AG09309 (cell line): ENCODE results near the gene RUNX2.
"Not testable (repeated sequence)": the region's sequence is repeated elsewhere in the genome, so short reads cannot be mapped to it uniquely, and the experiment has no call there.

ENCODE experiments used
- DNase-seq: peaks from one replicate; pipeline ENCODE4 v3.0.0-alpha.2; 2010; ENCODE audit warnings: low read depth
- H3K4me3 ChIP-seq: 2 replicates; pipeline ENCODE4 v1.5.1; 2011; ENCODE audit warnings: mild to moderate bottlenecking, low read depth, low read length, moderate library complexity; ENCODE audit not compliant: control insufficient read depth
- TF ChIP-seq, protein P1 (sequence below): IDR thresholded peaks from 2 replicates; pipeline ENCODE4 v1.5.1; 2011; ENCODE audit warnings: mild to moderate bottlenecking, low read depth, low read length, inconsistent platforms; ENCODE audit not compliant: insufficient read depth, control insufficient read depth; ENCODE audit errors: missing control alignments

The RUNX2 gene

DNA sequence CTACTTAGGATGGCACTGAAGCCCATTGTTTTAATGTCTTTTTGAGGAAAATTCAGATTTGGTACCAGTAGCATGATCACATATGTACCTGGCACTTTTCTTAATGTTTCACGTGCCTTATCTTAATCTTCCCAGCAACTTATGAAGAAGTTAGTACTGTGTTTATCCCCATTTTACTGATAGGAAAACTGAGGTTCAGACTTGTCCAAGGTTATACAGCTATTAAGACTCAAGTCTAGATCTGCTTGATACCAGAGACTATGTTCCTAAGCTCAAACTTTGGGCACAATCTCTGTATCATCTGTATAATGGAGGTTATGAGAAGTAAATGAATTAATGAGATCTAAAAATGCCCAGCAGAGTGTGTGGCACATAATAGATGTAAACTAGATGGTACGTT is 229.3 kb downstream of the RUNX2 start:
- TF ChIP-seq, protein P1, sequence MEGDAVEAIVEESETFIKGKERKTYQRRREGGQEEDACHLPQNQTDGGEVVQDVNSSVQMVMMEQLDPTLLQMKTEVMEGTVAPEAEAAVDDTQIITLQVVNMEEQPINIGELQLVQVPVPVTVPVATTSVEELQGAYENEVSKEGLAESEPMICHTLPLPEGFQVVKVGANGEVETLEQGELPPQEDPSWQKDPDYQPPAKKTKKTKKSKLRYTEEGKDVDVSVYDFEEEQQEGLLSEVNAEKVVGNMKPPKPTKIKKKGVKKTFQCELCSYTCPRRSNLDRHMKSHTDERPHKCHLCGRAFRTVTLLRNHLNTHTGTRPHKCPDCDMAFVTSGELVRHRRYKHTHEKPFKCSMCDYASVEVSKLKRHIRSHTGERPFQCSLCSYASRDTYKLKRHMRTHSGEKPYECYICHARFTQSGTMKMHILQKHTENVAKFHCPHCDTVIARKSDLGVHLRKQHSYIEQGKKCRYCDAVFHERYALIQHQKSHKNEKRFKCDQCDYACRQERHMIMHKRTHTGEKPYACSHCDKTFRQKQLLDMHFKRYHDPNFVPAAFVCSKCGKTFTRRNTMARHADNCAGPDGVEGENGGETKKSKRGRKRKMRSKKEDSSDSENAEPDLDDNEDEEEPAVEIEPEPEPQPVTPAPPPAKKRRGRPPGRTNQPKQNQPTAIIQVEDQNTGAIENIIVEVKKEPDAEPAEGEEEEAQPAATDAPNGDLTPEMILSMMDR = no peak
- H3K4me3 ChIP-seq = no peak overlapping the region
- DNase-seq = no peak

DNA sequence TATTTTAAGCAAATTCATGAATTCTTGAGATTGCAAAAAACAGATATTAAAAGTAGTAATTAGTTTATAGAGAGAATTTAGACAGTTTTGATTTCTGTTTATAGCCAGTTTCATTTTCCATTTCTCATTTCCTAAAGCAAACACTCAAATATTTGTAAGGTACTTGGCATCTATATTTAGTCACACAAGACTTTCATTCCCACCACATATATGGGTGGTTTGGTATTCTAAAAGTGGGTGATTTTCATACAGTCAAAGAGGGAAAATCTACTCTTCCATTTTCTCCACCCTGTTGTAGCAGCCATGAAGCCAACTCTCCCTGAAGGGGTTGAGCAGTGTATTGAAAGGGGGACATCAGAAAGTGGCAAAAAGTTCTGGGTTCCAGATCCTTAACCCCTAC is 230.7 kb downstream of the RUNX2 start:
- DNase-seq = no peak
- TF ChIP-seq, protein P1 = no peak
- no peak overlapping the region for H3K4me3 ChIP-seq

DNA sequence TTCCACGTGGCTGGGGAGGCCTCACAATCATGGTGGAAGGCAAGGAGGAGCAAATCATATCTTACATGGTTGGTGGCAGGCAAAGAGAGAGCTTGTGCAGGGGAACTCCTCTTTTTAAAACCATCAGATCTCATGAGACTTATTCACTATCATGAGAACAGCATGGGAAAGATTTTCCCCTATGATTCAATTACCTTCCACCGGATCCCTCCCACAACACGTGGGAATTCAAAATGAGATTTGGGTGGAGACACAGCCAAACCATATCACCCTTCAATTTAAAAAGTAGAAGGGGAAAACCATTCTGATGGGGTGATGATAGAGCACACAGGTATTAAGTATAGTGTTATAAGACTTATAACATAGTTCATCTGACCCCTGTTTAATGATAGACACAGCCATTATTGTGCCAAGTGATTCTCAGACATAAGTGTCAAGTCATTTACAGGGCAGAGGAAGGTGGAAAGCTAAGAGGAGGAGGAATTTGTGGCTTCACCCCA is 232.2 kb downstream of the RUNX2 start:
- DNase-seq, H3K4me3 ChIP-seq: not testable (repeated sequence)

DNA sequence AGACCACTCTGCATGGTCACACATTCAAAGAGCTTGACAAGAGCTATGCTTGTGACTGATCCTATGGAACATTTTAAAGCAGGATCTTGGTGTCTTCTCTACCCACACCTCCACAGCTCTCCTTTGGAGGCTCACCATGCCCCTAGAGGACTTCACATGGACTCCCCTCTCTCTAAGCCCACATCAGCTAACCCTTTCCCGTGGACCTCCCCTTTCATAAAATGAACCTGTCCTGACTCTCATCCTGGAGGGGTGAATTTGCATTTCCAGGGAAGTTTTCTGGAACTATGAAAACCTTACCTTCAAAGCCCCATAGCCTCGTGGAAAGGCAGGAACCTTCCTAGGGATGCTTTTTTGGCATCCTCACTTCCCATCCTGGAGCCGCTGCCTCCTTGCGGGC is 234.0 kb downstream of the RUNX2 start:
- H3K4me3 ChIP-seq = no peak overlapping the region
- TF ChIP-seq, protein P1 = no peak
- no peak for DNase-seq

DNA sequence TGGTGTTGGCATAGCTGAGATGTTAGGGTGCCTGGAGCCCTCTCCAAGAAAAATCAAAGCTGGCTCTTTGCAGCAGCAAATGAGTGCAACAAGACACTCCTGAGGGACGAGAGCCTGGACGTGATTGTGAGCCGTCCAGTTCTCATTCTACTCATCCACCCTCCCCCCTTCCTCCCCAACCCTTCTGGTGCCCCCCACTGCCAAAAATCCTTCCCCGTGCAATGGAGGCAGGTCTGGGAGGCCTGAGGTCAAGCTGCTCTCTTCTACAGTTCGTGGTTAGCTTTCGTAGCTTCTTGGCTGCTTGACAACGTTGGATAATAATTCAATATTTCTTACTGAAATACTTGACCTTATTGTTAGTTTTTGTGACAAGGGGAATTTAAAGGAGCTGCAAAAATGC is 234.9 kb downstream of the RUNX2 start:
- TF ChIP-seq, protein P1 = no peak

DNA sequence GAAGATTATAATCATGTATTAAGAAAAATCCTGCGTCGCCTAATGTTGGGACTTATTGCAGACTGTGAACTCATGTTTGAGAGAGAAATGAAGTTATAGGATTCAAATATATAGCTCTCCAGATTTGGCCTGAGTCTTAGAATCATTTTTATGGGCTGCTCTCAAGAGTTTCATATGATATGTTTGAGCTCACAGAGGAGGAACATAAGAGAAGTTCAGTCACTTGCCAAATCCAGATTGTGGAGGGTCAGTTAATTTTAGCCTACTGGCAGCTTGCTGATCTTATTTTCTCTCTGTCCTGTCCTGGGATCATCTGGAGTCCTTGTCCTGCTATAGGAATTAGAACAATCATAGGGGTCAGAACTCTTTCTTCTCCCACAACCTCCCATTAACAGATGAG is 235.7 kb downstream of the RUNX2 start:
- H3K4me3 ChIP-seq = no peak overlapping the region
- TF ChIP-seq, protein P1 = no peak
- DNase-seq = no peak

More for the DNA sequence above, 234.9 kb downstream of the RUNX2 start:
- no peak for DNase-seq
- H3K4me3 ChIP-seq = no peak overlapping the region

DNA sequence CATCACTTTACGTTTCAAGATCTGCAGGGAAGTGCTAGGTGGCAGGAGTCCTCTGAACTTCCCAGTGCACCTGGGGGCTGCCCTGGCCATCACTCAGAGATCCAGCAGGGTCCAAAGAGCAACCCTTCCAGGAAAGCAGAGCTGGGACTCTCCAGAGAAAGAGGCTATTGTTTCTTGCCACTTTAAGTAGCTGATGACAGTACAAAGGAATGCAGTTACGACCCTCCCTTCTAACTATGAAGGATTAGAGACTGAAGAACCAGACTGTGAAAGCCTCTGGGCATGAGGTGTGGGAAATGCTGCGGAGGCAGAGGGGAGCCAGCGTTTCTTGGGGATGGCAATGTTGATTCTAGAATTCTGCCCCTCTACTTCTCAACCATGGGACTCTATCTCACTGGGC is 238.8 kb downstream of the RUNX2 start:
- TF ChIP-seq, protein P1 = no peak
- no peak overlapping the region for H3K4me3 ChIP-seq
- DNase-seq = no peak
